Uterus (tissue), 4 donors: ENCODE results near the gene POLR1C. TPM values are rescaled to one million over a fixed set of nuclear protein-coding genes. Genes with fewer than 3 reads are reported as not detected.
A peak's percentile ranks its signal among the peaks of the same experiment; 100 is the strongest.

ENCODE experiments used
- DNase-seq, 2 donors: peaks; one replicate each; pipeline ENCODE4 v3.0.0-alpha.2; 2019 to 2020
- H3K27ac ChIP-seq, 2 donors: fragments of 200-600 bp; sonication (generic); 1 replicate in 1 of 2; 2 replicates in 1 of 2; pipeline ENCODE4 v1.5.1; 2016 to 2018
- H3K27me3 ChIP-seq, 2 donors: fragments of 200-600 bp; sonication (generic); one replicate each; pipeline ENCODE4 v1.5.1; 2018 to 2019; ENCODE audit warnings: control low read depth in 1 of 2
- H3K36me3 ChIP-seq, 2 donors: fragments of 200-600 bp; sonication (generic); one replicate each; pipeline ENCODE4 v1.5.1; 2019; ENCODE audit warnings: control low read depth in 1 of 2
- H3K4me1 ChIP-seq, 2 donors: fragments of 200-600 bp; sonication (generic); one replicate each; pipeline ENCODE4 v1.5.1; 2018 to 2019; ENCODE audit warnings: control low read depth in 1 of 2
- H3K4me3 ChIP-seq, 2 donors: fragments of 200-600 bp; sonication (generic); 1 replicate in 1 of 2; 2 replicates in 1 of 2; pipeline ENCODE4 v1.5.1; 2018 to 2019; ENCODE audit warnings: mild to moderate bottlenecking in 1 of 2
- H3K9me3 ChIP-seq, 2 donors: fragments of 200-600 bp; sonication (generic); one replicate each; pipeline ENCODE4 v1.5.1; 2019; ENCODE audit warnings: control low read depth in 1 of 2
- POLR2A ChIP-seq, 2 donors: fragments of 450-650 bp; IDR thresholded peaks; one replicate each; pipeline ENCODE4 v1.6.1; 2016; ENCODE audit warnings: antibody characterized with exemption in 2 of 2, mild to moderate bottlenecking in 1 of 2, moderate library complexity in 1 of 2
- intact Hi-C: fragments of 100-400 bp; cut with DNase I; formaldehyde crosslinking; loops from one replicate; pipeline ENCODE4 v1.15.1; 2023; ENCODE audit warnings: low total_unique reads
- total RNA-seq, 4 donors: library from RNA; depleted of rRNA in 3 of 4; stranded (reverse); fragments of >200 nt in 3 of 4; gene quantifications; one replicate each; pipeline versions ENCODE4 v1.1.0 to v1.2.4, GENCODE V29; 2014 to 2023
- TF ChIP-seq, protein P1 (sequence below), 4 experiments: fragments of 200-600 bp in 2 of 4; fragments of 450-650 bp in 2 of 4; sonication (generic) in 2 of 4; IDR thresholded peaks; one replicate each; pipeline ENCODE4 v1.5.1; 2016 to 2019; ENCODE audit warnings: antibody characterized with exemption in 4 of 4, mild to moderate bottlenecking in 2 of 4, moderate library complexity in 1 of 4
- donor health status: DM: yes; HTN: yes; CAD: no.

POLR1C gene
- total RNA-seq, 4 donors from 2014 or later, result 15.9 to 39.5 (median 26.0) TPM

DNA sequence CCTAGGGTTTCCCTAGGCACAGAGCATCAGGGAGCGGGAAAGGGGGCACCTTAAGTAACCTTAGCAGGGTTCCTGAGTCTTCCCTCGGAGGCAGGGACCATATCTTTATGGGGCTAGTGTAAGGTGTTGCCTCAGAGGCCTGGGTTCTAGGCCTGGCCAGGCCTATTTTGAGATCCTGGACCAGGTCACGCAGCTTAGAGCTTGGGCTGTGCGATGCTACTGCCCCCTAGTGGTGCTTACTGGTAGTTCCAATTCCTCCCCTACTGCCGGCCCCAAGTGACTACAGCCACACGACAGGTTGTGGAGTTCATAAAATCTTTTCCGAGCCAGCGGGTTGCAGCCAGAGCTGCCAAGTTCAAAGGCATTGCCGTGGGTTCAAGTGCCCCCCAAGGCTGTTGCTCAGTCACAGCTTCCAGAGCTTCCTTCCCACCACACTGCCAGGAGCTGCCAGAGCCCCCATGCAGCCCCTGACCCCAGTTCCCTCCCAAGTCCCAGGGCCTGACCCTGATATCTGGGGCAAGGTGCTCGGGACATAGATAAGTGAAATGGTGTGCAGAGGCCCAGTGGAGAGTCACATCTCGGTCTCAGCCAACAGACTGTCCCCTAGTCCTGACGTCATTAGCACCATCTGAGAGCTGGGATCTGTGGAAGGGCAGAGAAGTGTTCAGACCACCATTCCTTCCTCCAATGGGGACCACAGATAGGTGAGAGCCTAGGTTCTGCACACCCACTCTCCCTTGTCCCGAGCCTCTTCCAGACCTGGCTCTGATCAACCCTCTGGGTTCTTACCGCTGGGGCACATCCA is 10.0 kb upstream of the POLR1C start:
- TF ChIP-seq, protein P1, sequence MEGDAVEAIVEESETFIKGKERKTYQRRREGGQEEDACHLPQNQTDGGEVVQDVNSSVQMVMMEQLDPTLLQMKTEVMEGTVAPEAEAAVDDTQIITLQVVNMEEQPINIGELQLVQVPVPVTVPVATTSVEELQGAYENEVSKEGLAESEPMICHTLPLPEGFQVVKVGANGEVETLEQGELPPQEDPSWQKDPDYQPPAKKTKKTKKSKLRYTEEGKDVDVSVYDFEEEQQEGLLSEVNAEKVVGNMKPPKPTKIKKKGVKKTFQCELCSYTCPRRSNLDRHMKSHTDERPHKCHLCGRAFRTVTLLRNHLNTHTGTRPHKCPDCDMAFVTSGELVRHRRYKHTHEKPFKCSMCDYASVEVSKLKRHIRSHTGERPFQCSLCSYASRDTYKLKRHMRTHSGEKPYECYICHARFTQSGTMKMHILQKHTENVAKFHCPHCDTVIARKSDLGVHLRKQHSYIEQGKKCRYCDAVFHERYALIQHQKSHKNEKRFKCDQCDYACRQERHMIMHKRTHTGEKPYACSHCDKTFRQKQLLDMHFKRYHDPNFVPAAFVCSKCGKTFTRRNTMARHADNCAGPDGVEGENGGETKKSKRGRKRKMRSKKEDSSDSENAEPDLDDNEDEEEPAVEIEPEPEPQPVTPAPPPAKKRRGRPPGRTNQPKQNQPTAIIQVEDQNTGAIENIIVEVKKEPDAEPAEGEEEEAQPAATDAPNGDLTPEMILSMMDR (IDR thresholded peaks at IDR 0.05), result peak; percentile 89 to 96 (median 93)
- TF ChIP-seq POLR2A (IDR thresholded peaks at IDR 0.05), result no peak
- Histone ChIP-seq H3K27ac (peak overlapping the region in 1 of 2 donors; percentile 42), H3K4me1 (peaks cover 0 to 5% of the 10 kb centered on the region in 2 donors), H3K36me3 (no peaks in the 10 kb centered on the region), H3K27me3 (no peaks in the 10 kb centered on the region), H3K9me3 (no peaks in the 10 kb centered on the region), H3K4me3 (no peak overlapping the region)
- peak; percentile 78 to 79 for DNase-seq
- intact Hi-C loops, result loop anchor here (5.0 kb wide), 1 partner anchor 35 kb away; no protein-coding TSS in a partner anchor

DNA sequence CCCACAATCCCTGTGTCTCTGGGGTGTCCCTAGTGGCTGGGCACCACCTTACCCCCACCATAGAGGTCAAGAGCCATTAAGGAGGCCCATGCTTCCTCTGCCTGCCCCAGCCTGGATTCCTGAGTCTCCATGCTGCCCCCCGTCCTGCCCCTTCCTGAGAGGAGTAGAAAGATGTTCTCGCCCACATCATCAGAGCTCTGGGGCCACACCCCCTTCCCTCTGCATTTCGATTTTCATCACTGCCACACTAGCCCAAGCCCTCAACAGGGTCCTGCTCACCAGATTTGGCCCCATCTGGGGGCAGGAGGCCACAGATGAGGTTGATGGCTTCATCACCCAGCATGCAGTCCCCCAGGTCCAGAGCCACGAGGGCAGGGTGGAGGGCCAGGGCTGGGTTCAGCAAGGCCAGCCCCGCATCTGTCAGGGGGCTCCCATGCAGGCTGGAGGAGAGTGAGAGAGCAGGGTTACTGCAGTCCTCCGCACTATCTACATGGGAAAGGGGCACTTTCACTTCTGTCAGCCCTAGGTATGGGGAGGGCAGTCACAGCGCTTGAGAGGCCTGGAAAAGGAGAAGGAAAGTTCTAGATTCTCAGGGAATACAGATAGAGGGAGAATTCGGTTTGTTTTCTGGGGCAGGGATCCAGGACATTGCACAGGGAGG is 8.3 kb upstream of the POLR1C start:
- no peak for DNase-seq
- no peaks in the 10 kb centered on the region for H3K36me3 ChIP-seq
- no peak overlapping the region for H3K27ac ChIP-seq
- H3K9me3 ChIP-seq, result no peaks in the 10 kb centered on the region
- peaks cover 0 to 5% of the 10 kb centered on the region in 2 donors for H3K4me1 ChIP-seq
- no peak overlapping the region for H3K4me3 ChIP-seq
- intact Hi-C loops, result loop anchor here (5.0 kb wide), 1 partner anchor 36 kb away; no protein-coding TSS in a partner anchor
- TF ChIP-seq, protein P1 (IDR thresholded peaks at IDR 0.05), result no peak
- no peak for TF ChIP-seq POLR2A (IDR thresholded peaks at IDR 0.05)
- no peaks in the 10 kb centered on the region for H3K27me3 ChIP-seq

DNA sequence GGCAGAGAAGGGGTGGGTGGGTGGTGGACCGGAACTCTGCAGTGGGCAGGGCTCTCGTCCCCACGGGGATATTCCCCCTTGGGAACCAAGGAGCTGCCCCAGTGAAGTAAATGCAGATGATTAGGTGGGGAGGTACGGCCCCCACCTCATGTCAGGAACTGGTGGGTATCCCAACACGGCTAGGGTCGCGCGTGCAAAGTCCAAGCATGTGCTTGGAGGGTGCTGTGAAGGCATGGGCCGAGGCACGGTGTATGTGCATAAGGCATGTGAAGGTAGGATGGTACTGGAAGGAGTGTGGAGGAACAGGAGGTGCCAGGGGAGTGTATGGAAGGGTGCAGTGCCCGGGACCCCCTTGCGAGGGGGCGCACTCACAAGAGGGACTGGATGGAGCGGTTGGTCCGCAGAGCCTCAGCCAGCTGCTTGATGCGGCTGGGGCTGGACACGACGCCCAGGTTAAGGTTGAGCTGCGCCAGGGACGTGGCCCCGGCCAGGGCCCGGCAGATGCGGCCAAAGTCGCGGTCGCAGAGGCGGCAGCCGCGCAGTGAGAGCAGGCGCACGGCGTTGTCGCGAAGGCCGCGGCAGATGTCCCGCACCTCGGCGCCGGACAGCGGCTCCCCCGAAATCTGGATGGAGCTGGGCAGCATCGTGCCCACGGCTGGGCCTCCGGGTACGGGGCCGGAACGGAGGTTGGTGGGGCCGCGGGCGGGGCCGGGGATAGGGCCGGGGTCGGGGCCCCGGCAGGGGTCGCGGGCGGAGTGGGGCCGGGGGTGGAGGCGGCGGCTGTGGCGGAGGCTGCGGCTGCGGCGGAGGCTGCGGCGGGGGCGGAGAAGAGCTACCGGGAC is 7.5 kb upstream of the POLR1C start:
- no peaks in the 10 kb centered on the region for H3K27me3 ChIP-seq
- H3K27ac ChIP-seq, result no peak overlapping the region
- H3K4me3 ChIP-seq, result peak overlapping the region; percentile 27 to 61
- no peak for DNase-seq
- peaks cover 0 to 5% of the 10 kb centered on the region in 2 donors for H3K4me1 ChIP-seq
- H3K36me3 ChIP-seq, result no peaks in the 10 kb centered on the region
- intact Hi-C loops, result loop anchor here (5.0 kb wide), 1 partner anchor 37 kb away; no protein-coding TSS in a partner anchor
- TF ChIP-seq, protein P1 (IDR thresholded peaks at IDR 0.05), result no peak
- no peaks in the 10 kb centered on the region for H3K9me3 ChIP-seq

DNA sequence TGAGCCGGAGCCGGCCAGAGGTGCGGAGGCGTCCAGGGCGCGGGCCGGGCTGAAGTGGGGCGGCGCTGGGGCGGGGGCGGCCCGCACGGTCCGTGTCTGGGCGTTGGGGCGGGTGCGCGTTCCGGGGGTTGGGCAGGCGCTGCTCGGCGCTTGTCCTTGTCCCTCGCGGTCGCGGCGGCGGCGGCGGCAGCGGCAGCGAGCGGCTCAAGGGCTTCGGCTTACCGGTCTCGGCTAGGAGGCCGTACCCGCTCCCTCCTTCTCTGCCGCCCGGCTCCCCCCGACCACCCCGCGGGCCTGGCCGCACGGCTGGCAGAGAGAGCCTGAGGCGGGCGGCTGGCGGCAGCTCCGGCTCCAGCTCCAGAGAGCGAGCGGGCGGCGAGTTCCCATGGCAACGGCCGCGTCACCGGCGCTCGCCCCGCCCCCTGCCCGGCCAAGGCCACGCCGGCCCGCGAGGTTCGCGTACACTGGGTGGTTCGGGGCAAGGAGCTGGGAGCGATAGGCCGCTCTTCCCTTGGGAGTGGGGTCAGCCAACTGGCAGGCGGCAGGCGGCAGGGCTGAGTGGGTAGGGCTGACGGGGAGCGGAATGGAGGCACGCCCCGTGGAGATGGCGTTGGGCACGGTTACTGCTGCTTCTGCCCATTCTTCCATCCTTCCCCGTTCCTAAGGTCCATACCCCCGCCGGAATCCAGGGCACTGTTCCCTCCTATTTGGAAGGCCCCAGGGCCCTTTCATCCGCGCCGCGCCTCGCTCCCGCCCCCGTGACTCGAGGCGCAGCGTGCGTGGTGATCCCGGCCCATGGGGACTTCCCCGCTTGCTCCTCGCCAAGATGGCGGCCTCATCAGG is 6.7 kb upstream of the POLR1C start, which contains the start of gene LRRC73:
Gene LRRC73 (minus strand): TSS at position 363 of the 843 bp plus-strand sequence. CDS start 561 bp downstream, outside the sequence.
- DNase-seq, result peak; percentile 79 to 87
- H3K27me3 ChIP-seq, result no peaks in the 10 kb centered on the region
- H3K27ac ChIP-seq, result peak within 1 kb of the TSS in 1 of 2 donors; percentile 8
- H3K4me1 ChIP-seq, result peaks cover 2 to 7% of the 10 kb centered on the region in 2 donors
- peak; percentile 8 to 32 for TF ChIP-seq POLR2A (IDR thresholded peaks at IDR 0.05)
- TF ChIP-seq, protein P1 (IDR thresholded peaks at IDR 0.05), result no peak
- H3K9me3 ChIP-seq, result no peaks in the 10 kb centered on the region
- intact Hi-C loops, result loop anchor here (5.0 kb wide), 1 partner anchor 38 kb away; no protein-coding TSS in a partner anchor
- peak within 1 kb of the TSS; percentile 27 to 61 for H3K4me3 ChIP-seq
- no peaks in the 10 kb centered on the region for H3K36me3 ChIP-seq
